ENCODE results near the gene KCNA10.

GRCh38 chr1:110522560-110522959 lies 3.6 kb upstream of the KCNA10 start:
- TF ChIP-seq POLR2A (IDR thresholded peaks at IDR 0.05) (no peak), CTCF (IDR thresholded peaks at IDR 0.05) (no peak)

All from right lobe of liver (tissue), 4 donors.